Mammary epithelial cell (primary cell): ENCODE measurements around the gene DOCK2.

ENCODE experiments used
- CTCF ChIP-seq, 2 donors: IDR thresholded peaks in 1 of 2; conservative IDR thresholded peaks in 1 of 2; 2 replicates each; pipeline ENCODE4 v1.5.1; 2011 to 2012; ENCODE audit warnings: inconsistent platforms in 2 of 2, low read length in 2 of 2, mild to moderate bottlenecking in 2 of 2, control low read depth in 1 of 2, low read depth in 1 of 2; ENCODE audit not compliant: insufficient read depth in 1 of 2; ENCODE audit errors: extremely low read depth in 1 of 2
- EZH2 ChIP-seq: IDR thresholded peaks from 2 replicates; pipeline ENCODE4 v1.6.1; 2012; ENCODE audit warnings: low read length, inconsistent platforms, borderline replicate concordance

- TF ChIP-seq CTCF (conservative IDR thresholded peaks at IDR 0.05 in 1 of 2, IDR thresholded peaks at IDR 0.05 in 1 of 2; ENCODE audit: extremely low read depth in 1 of 2, insufficient read depth in 1 of 2, low read depth in 1 of 2, low read length in 2 of 2) (no peak), EZH2 (no peak)
Observed at GRCh38 chr5:170076739-170077138, 439.7 kb downstream of the DOCK2 start.
